Suppressor macrophage treated with lipopolysaccharide for 4 hours (primary cell): Measurements from ENCODE around the gene LYL1.

Experiments
- DNase-seq: peaks from one replicate; pipeline ENCODE4 v3.0.0-alpha.2; 2020

Gene LYL1

GRCh38 chr19:13091400-13092157 lies 11.1 kb downstream of the LYL1 start:
- DNase-seq: no peak

- no peak for DNase-seq
Measured at GRCh38 chr19:13090511-13091231, 12.0 kb downstream of the LYL1 start.

- DNase-seq: no peak
Measured at GRCh38 chr19:13089857-13090507, 12.7 kb downstream of the LYL1 start.

- DNase-seq: no peak
Measured at GRCh38 chr19:13089139-13089856, 13.4 kb downstream of the LYL1 start.

- DNase-seq: no peak
Measured at GRCh38 chr19:13087795-13088537, 14.7 kb downstream of the LYL1 start.

- DNase-seq: no peak
Measured at GRCh38 chr19:13087295-13087694, 15.4 kb downstream of the LYL1 start.

GRCh38 chr19:13086341-13086740 lies 16.3 kb downstream of the LYL1 start:
- DNase-seq: no peak

- peak; percentile 31 for DNase-seq
Measured at GRCh38 chr19:13085666-13086065, 17.0 kb downstream of the LYL1 start.

GRCh38 chr19:13083627-13084026 lies 19.0 kb downstream of the LYL1 start:
- DNase-seq: no peak

GRCh38 chr19:13083008-13083404 lies 19.7 kb downstream of the LYL1 start:
- no peak for DNase-seq

GRCh38 chr19:13082192-13083007 lies 20.3 kb downstream of the LYL1 start:
- no peak for DNase-seq

GRCh38 chr19:13079542-13079986 lies 23.1 kb downstream of the LYL1 start:
- no peak for DNase-seq

- no peak for DNase-seq
Measured at GRCh38 chr19:13078897-13079541, 23.6 kb downstream of the LYL1 start.

- DNase-seq: no peak
Measured at GRCh38 chr19:13078381-13078780, 24.3 kb downstream of the LYL1 start.

- DNase-seq: no peak
Measured at GRCh38 chr19:13077240-13077639, 25.4 kb downstream of the LYL1 start.

- DNase-seq: no peak
Measured at GRCh38 chr19:13076787-13077186, 25.9 kb downstream of the LYL1 start.

GRCh38 chr19:13076320-13076719 lies 26.3 kb downstream of the LYL1 start:
- DNase-seq: no peak

- no peak for DNase-seq
Measured at GRCh38 chr19:13074378-13074777, 28.3 kb downstream of the LYL1 start.

- DNase-seq: no peak
Measured at GRCh38 chr19:13073263-13073662, 29.4 kb downstream of the LYL1 start.

GRCh38 chr19:13072188-13072908 lies 30.3 kb downstream of the LYL1 start:
- no peak for DNase-seq
